Neural cell (in vitro differentiated cells): ENCODE results near the gene VPS13D. TPM values are rescaled to one million over a fixed set of nuclear protein-coding genes. Genes with fewer than 3 reads are reported as not detected.

Experiments
- H2AFZ ChIP-seq: fragments of 200-600, 300-800 bp; sonication (generic), shearing (Covaris generic); 2 replicates; pipeline ENCODE4 v1.6.0; 2014; ENCODE audit warnings: low read depth, mild to moderate bottlenecking, antibody characterized with exemption, low read length, moderate library complexity
- H3F3A ChIP-seq: fragments of 200-600 bp; shearing (Covaris generic); 2 replicates; pipeline ENCODE4 v1.6.1; 2016; ENCODE audit warnings: mild to moderate bottlenecking, moderate library complexity, mixed read lengths, antibody characterized with exemption, low read length; ENCODE audit not compliant: insufficient read depth, poor library complexity, severe bottlenecking
- H3K27ac ChIP-seq: fragments of 200-600, 300-800 bp; sonication (generic), shearing (Covaris generic); 2 replicates; pipeline ENCODE4 v1.5.1; 2014; ENCODE audit warnings: mild to moderate bottlenecking, low read length, moderate library complexity
- H3K27me3 ChIP-seq: fragments of 300-800, 200-600 bp; sonication (generic), shearing (Covaris generic); 2 replicates; pipeline ENCODE4 v1.6.0; 2014; ENCODE audit warnings: mild to moderate bottlenecking, low read depth, low read length, moderate library complexity; ENCODE audit not compliant: insufficient read depth
- H3K36me3 ChIP-seq: fragments of 300-800, 200-600 bp; sonication (generic), shearing (Covaris generic); 2 replicates; pipeline ENCODE4 v1.5.1; 2014; ENCODE audit warnings: mild to moderate bottlenecking, antibody characterized with exemption, low read length, moderate library complexity; ENCODE audit not compliant: insufficient read depth
- H3K4me2 ChIP-seq: fragments of 300-800, 200-600 bp; sonication (generic), shearing (Covaris generic); 2 replicates; pipeline ENCODE4 v1.6.0; 2014; ENCODE audit warnings: mild to moderate bottlenecking, low read length
- H3K4me3 ChIP-seq: fragments of 300-800, 200-600 bp; sonication (generic), shearing (Covaris generic); 2 replicates; pipeline ENCODE4 v1.5.1; 2014; ENCODE audit warnings: mild to moderate bottlenecking, low read length, moderate library complexity
- H3K79me2 ChIP-seq: fragments of 200-600 bp; shearing (Covaris generic); replicated peaks from 2 replicates; pipeline ENCODE4 v1.6.0; 2014; ENCODE audit warnings: mild to moderate bottlenecking, low read length, moderate library complexity; ENCODE audit not compliant: insufficient read depth
- H3K9ac ChIP-seq: fragments of 300-800, 200-600 bp; sonication (generic), shearing (Covaris generic); 2 replicates; pipeline ENCODE4 v1.6.1; 2016; ENCODE audit warnings: mild to moderate bottlenecking, low read length, mixed read lengths
- H3K9me2 ChIP-seq: fragments of 200-600 bp; shearing (Covaris generic); 2 replicates; pipeline ENCODE4 v1.6.1; 2016; ENCODE audit warnings: mild to moderate bottlenecking, low read length, mixed read lengths; ENCODE audit not compliant: insufficient read depth
- H3K9me3 ChIP-seq: fragments of 200-600, 300-800 bp; sonication (generic), shearing (Covaris generic); 2 replicates; pipeline ENCODE4 v1.6.1; 2016; ENCODE audit warnings: mild to moderate bottlenecking, mixed run types, low read length, moderate library complexity, mixed read lengths
- H4K20me1 ChIP-seq: fragments of 200-600 bp; shearing (Covaris generic); 2 replicates; pipeline ENCODE4 v1.6.1; 2016; ENCODE audit warnings: mild to moderate bottlenecking, mixed run types; ENCODE audit not compliant: insufficient read depth
- CTCF ChIP-seq: fragments of 450-650 bp; IDR thresholded peaks from 2 replicates; pipeline ENCODE4 v1.5.1; 2014; ENCODE audit warnings: antibody characterized with exemption, mild to moderate bottlenecking, moderate library complexity; ENCODE audit not compliant: poor library complexity, severe bottlenecking
- EP300 ChIP-seq: fragments of 450-650 bp; conservative IDR thresholded peaks from 2 replicates; pipeline ENCODE4 v1.6.1; 2014; ENCODE audit warnings: antibody characterized with exemption, mild to moderate bottlenecking, moderate library complexity; ENCODE audit not compliant: poor library complexity, severe bottlenecking
- EZH2 ChIP-seq: fragments of 200-600, 300-800 bp; shearing (Covaris generic), sonication (generic); IDR thresholded peaks from 2 replicates; pipeline ENCODE4 v1.6.1; 2014; ENCODE audit warnings: antibody characterized with exemption, low read length, borderline replicate concordance, mild to moderate bottlenecking; ENCODE audit not compliant: insufficient read depth, poor library complexity, severe bottlenecking
- MXI1 ChIP-seq: fragments of 450-650 bp; conservative IDR thresholded peaks from 2 replicates; pipeline ENCODE4 v1.6.1; 2014; ENCODE audit warnings: antibody characterized with exemption, mild to moderate bottlenecking; ENCODE audit not compliant: poor library complexity, severe bottlenecking
- POLR2AphosphoS5 ChIP-seq: IDR thresholded peaks from 2 replicates; pipeline ENCODE4 v1.6.1; 2012
- RAD21 ChIP-seq: fragments of 450-650 bp; conservative IDR thresholded peaks from 2 replicates; pipeline ENCODE4 v1.6.1; 2014; ENCODE audit warnings: antibody characterized with exemption, mild to moderate bottlenecking, moderate library complexity
- REST ChIP-seq: IDR thresholded peaks from 2 replicates; pipeline ENCODE4 v1.6.1; 2012; ENCODE audit warnings: borderline replicate concordance
- SMC3 ChIP-seq: fragments of 450-650 bp; conservative IDR thresholded peaks from 2 replicates; pipeline ENCODE4 v1.6.1; 2014; ENCODE audit warnings: antibody characterized with exemption, mild to moderate bottlenecking, moderate library complexity; ENCODE audit not compliant: poor library complexity
- TAF1 ChIP-seq: IDR thresholded peaks from 2 replicates; pipeline ENCODE4 v1.6.1; 2012; ENCODE audit warnings: low read depth
- polyA plus RNA-seq: library from polyadenylated mRNA; depleted of rRNA; stranded (reverse); fragments of >200 nt; gene quantifications from 2 replicates; pipeline ENCODE4 v1.2.3, GENCODE V29; 2014

VPS13D gene
- polyA plus RNA-seq, 1 donor from 2014 or later = 24.5 TPM

- TF ChIP-seq CTCF (no peak), POLR2AphosphoS5 (no peak), MXI1 (no peak), REST (no peak), EP300 (no peak), RAD21 (no peak), TAF1 (no peak), SMC3 (no peak), EZH2 (no peak)
- no peaks in the 10 kb centered on the region for H4K20me1 ChIP-seq
Measured at GRCh38 chr1:12284486-12284885, 54.7 kb downstream of the VPS13D start.

GRCh38 chr1:12285496-12286143, 55.8 kb downstream of the VPS13D start:
- TF ChIP-seq EZH2 = no peak
- Histone ChIP-seq H2AFZ (no peak overlapping the region), H3K4me3 (no peak overlapping the region), H3K36me3 (peaks cover 10% of the 10 kb centered on the region), H3K4me2 (no peak overlapping the region), H3F3A (no peaks in the 10 kb centered on the region), H3K9me2 (no peaks in the 10 kb centered on the region), H3K79me2 (no peaks in the 10 kb centered on the region), H3K27ac (no peak overlapping the region), H3K9me3 (no peaks in the 10 kb centered on the region), H4K20me1 (no peaks in the 10 kb centered on the region), H3K27me3 (no peaks in the 10 kb centered on the region), H3K9ac (no peak overlapping the region)

More at GRCh38 chr1:12284486-12284885, 54.7 kb downstream of the VPS13D start:
- no peaks in the 10 kb centered on the region for H3K27me3 ChIP-seq
- no peak overlapping the region for H3K4me2 ChIP-seq
- no peaks in the 10 kb centered on the region for H3K79me2 ChIP-seq
- no peaks in the 10 kb centered on the region for H3F3A ChIP-seq
- no peaks in the 10 kb centered on the region for H3K9me2 ChIP-seq
- no peak overlapping the region for H3K9ac ChIP-seq
- no peaks in the 10 kb centered on the region for H3K9me3 ChIP-seq
- H3K36me3 ChIP-seq = peaks cover 10% of the 10 kb centered on the region
- no peak overlapping the region for H3K4me3 ChIP-seq
- H2AFZ ChIP-seq = no peak overlapping the region
- no peak overlapping the region for H3K27ac ChIP-seq
